ENCODE measurements around the gene CCBE1.

CCBE1 gene

DNA sequence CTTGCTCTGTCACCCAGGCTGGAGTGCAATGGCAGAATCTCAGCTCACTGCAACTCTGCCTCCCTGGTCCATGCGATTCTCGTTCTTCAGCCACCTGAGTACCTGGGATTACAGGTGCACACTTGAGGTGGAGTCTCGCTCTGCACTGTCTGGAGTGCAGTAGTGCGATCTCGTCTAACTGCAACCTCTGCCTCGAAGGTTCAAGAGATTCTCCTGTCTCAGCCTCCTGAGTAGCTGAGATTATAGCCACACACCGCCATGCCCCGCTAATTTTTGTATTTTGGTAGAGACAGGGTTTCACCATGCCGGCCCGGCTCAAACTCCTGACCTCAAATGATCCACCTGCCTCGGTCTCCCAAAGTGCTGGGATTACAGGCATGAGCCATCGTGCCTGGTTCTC lies 83.3 kb downstream of the CCBE1 start:
- no peak for TF ChIP-seq CTCF (IDR thresholded peaks at IDR 0.05; ENCODE audit: control insufficient read depth, extremely low read depth, insufficient read depth)
- DNase-seq (ENCODE audit: low read depth) = no peak
- H3K4me3 ChIP-seq (ENCODE audit: low read depth, low read length) = no peak overlapping the region

GRCh38 chr18:59612381-59612780 lies 84.8 kb downstream of the CCBE1 start:
- TF ChIP-seq CTCF (IDR thresholded peaks at IDR 0.05; ENCODE audit: control insufficient read depth, extremely low read depth, insufficient read depth) = no peak
- DNase-seq (ENCODE audit: low read depth) = no peak
- no peak overlapping the region for H3K4me3 ChIP-seq (ENCODE audit: low read depth, low read length)

GRCh38 chr18:59610546-59611140 lies 86.6 kb downstream of the CCBE1 start:
- H3K4me3 ChIP-seq (ENCODE audit: low read depth, low read length) = no peak overlapping the region
- no peak for TF ChIP-seq CTCF (IDR thresholded peaks at IDR 0.05; ENCODE audit: control insufficient read depth, extremely low read depth, insufficient read depth)
- no peak for DNase-seq (ENCODE audit: low read depth)

- DNase-seq (ENCODE audit: low read depth) = no peak
- no peak overlapping the region for H3K4me3 ChIP-seq (ENCODE audit: low read depth, low read length)
- no peak for TF ChIP-seq CTCF (IDR thresholded peaks at IDR 0.05; ENCODE audit: control insufficient read depth, extremely low read depth, insufficient read depth)
Observed at GRCh38 chr18:59609654-59610053, 87.6 kb downstream of the CCBE1 start.

GRCh38 chr18:59607471-59607870 lies 89.8 kb downstream of the CCBE1 start:
- no peak overlapping the region for H3K4me3 ChIP-seq (ENCODE audit: low read depth, low read length)
- no peak for TF ChIP-seq CTCF (IDR thresholded peaks at IDR 0.05; ENCODE audit: control insufficient read depth, extremely low read depth, insufficient read depth)
- no peak for DNase-seq (ENCODE audit: low read depth)

- no peak for TF ChIP-seq CTCF (IDR thresholded peaks at IDR 0.05; ENCODE audit: control insufficient read depth, extremely low read depth, insufficient read depth)
- DNase-seq (ENCODE audit: low read depth) = no peak
- no peak overlapping the region for H3K4me3 ChIP-seq (ENCODE audit: low read depth, low read length)
Observed at GRCh38 chr18:59607078-59607379, 90.2 kb downstream of the CCBE1 start.
